HG03342 (cell line): ENCODE results near the gene SMIM8.

Experiments used
- ATAC-seq: cut with Tn5 transposase; IDR thresholded peaks from one replicate; pipeline ENCODE4 v1.9.1; 2021; ENCODE audit warnings: mild to moderate bottlenecking, moderate library complexity; ENCODE audit not compliant: unreplicated experiment

Gene SMIM8

GRCh38 chr6:87384038-87384437 is 61.6 kb downstream of the SMIM8 start:
- no peak for ATAC-seq

- no peak for ATAC-seq
These were observed 62.1 kb downstream of the SMIM8 start for GRCh38 chr6:87384449-87384848.

GRCh38 chr6:87391334-87391733 is 68.9 kb downstream of the SMIM8 start:
- peak; percentile 59 for ATAC-seq
